Activated T-cell treated with anti-CD3 and anti-CD28 coated beads, Interleukin-2, amount 50 U/mL, for 48 hours (primary cell): ENCODE results near the gene ZNF248.

Experiments
- DNase-seq, 2 experiments: peaks; one replicate each; pipeline ENCODE4 v3.0.0-alpha.2; 2020

ZNF248 gene

GRCh38 chr10:37819797-37820196 is 37.6 kb downstream of the ZNF248 start:
- DNase-seq = no peak

GRCh38 chr10:37816290-37816689 is 41.1 kb downstream of the ZNF248 start:
- DNase-seq = no peak

- no peak for DNase-seq
Measured at GRCh38 chr10:37813763-37814162, 43.6 kb downstream of the ZNF248 start.

GRCh38 chr10:37812290-37812689 is 45.1 kb downstream of the ZNF248 start:
- DNase-seq = no peak

- DNase-seq = no peak
Measured at GRCh38 chr10:37803269-37803668, 54.1 kb downstream of the ZNF248 start.

GRCh38 chr10:37801557-37801956 is 55.9 kb downstream of the ZNF248 start:
- no peak for DNase-seq

- no peak for DNase-seq
Measured at GRCh38 chr10:37794305-37794976, 63.0 kb downstream of the ZNF248 start.

GRCh38 chr10:37789590-37789989 is 67.8 kb downstream of the ZNF248 start:
- DNase-seq = no peak

- no peak for DNase-seq
Measured at GRCh38 chr10:37784678-37785077, 72.7 kb downstream of the ZNF248 start.

GRCh38 chr10:37780536-37780935 is 76.9 kb downstream of the ZNF248 start:
- DNase-seq = no peak

GRCh38 chr10:37777056-37777455 is 80.4 kb downstream of the ZNF248 start:
- no peak for DNase-seq

- DNase-seq = no peak
Measured at GRCh38 chr10:37775612-37776011, 81.8 kb downstream of the ZNF248 start.

GRCh38 chr10:37774351-37774750 is 83.1 kb downstream of the ZNF248 start:
- no peak for DNase-seq

GRCh38 chr10:37765216-37765615 is 92.2 kb downstream of the ZNF248 start:
- no peak for DNase-seq

- DNase-seq = no peak
Measured at GRCh38 chr10:37763132-37763531, 94.3 kb downstream of the ZNF248 start.

- no peak for DNase-seq
Measured at GRCh38 chr10:37762287-37762686, 95.1 kb downstream of the ZNF248 start.

GRCh38 chr10:37760817-37761216 is 96.6 kb downstream of the ZNF248 start:
- DNase-seq = no peak

- no peak for DNase-seq
Measured at GRCh38 chr10:37758074-37758473, 99.3 kb downstream of the ZNF248 start.

GRCh38 chr10:37754538-37755323 is 102.7 kb downstream of the ZNF248 start:
- no peak for DNase-seq

- no peak for DNase-seq
Measured at GRCh38 chr10:37752334-37752875, 105.0 kb downstream of the ZNF248 start.

- no peak for DNase-seq
Measured at GRCh38 chr10:37748170-37748569, 109.2 kb downstream of the ZNF248 start.

GRCh38 chr10:37747081-37747480 is 110.3 kb downstream of the ZNF248 start:
- DNase-seq = no peak

GRCh38 chr10:37741831-37742230 is 115.6 kb downstream of the ZNF248 start:
- no peak for DNase-seq

- DNase-seq = no peak
Measured at GRCh38 chr10:37739181-37739580, 118.2 kb downstream of the ZNF248 start.
